ENCODE results near the gene FRAT1. TPM values are rescaled to one million over a fixed set of nuclear protein-coding genes. Genes with fewer than 3 reads are reported as not detected.

FRAT1 gene
- total and polyA plus RNA-seq, 2 of the 13 experiments (the other 11 are each of a cell fraction or from before 2014, with no cell fraction given): 1.7 to 2.3 TPM

DNA sequence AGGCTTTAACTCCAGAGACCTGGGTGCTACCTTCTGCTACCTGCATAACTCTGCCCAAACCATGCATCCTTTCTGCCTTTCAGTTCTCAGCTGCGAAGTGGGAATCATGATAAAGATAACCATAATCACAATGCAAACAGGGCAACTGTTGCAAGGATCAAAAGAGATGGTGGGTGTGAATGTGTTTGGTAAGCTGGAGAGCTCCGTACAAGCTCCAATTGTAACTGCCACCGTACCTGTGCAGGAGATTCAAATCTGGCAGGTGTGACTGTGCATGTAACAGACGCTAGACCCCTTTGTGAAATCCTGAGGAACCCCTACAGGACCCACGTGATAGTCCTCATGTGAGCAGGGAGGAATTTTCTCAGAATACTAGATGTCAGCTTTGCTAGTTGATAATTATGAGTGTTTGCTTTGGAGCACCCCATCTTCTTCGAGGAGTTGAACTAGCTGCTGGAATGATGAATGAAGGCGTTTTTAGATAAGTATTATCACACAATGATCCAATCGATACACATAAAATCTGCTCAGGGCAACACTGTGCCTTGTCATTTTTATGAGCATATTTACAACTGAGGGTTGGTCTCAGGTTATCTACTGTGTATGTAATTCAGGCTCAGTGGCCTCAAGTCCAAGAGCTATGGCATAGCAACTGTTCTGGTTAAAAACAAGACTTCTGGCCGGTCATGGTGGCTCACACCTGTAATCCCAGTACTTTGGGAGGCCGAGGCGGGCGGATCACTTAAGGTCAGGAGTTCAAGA is 30.9 kb downstream of the FRAT1 start:
- no peaks in the 10 kb centered on the region for H3K27me3 ChIP-seq (ENCODE audit: control insufficient read depth in 1 of 2, insufficient read depth in 2 of 2, low read length in 2 of 2)
- CTCF ChIA-PET (ENCODE audit: low intra/inter-chr PET ratio, low total read pairs): no interaction called here
- H4K20me1 ChIP-seq (ENCODE audit: insufficient read depth, low read length): no peaks in the 10 kb centered on the region
- H3K4me3 ChIP-seq (replicated peaks in 1 of 3; ENCODE audit: insufficient read depth in 1 of 3, low read depth in 2 of 3, low read length in 3 of 3): no peak overlapping the region
- WGBS (ENCODE audit: low lambda C conversion rate): 86% methylated on average over 11 of the region's 12 CpGs
- H3K9ac ChIP-seq (ENCODE audit: insufficient read depth, low read depth, low read length): no peak overlapping the region
- FAIRE-seq (no peak), DNase-seq (ENCODE audit: low spot score) (no peak), ATAC-seq (no peak)
- no peak overlapping the region for H3K4me2 ChIP-seq (ENCODE audit: low read depth, low read length)
- no peaks in the 10 kb centered on the region for H3K79me2 ChIP-seq (ENCODE audit: insufficient read depth, low read length)
- BruUV-seq (replicated peaks): no TSS peak
- peaks cover 17% of the 10 kb centered on the region; the same call in 1 of the 2 replicates for H3K4me1 ChIP-seq (ENCODE audit: insufficient read depth, low read length)
- H3K27ac ChIP-seq (ENCODE audit: extremely low read length, insufficient read depth, low read length): no peak overlapping the region
- intact Hi-C loops (cut with micrococcal nuclease; ENCODE audit: unreplicated experiment) (no loop called here), in situ Hi-C loops (cut with HindIII; ENCODE audit: extremely low pct_ligation_motif_present, low pct_unique_long_range_greater_than_20kb) (no loop called here)
- H2AFZ ChIP-seq (ENCODE audit: low read length): no peak overlapping the region
- H3K36me3 ChIP-seq (replicated peaks in 1 of 2; ENCODE audit: control insufficient read depth in 1 of 2, insufficient read depth in 2 of 2, low read length in 2 of 2): no peaks in the 10 kb centered on the region
- POLR2A ChIA-PET: interaction anchor here (1.3 kb wide), 1 partner anchor 22 kb away, joined by 3 read pairs; no protein-coding TSS in a partner anchor
- no peaks in the 10 kb centered on the region for H3K9me3 ChIP-seq (ENCODE audit: low read length)
- TF ChIP-seq ZNF34 (CRISPR knock-in tag; IDR thresholded peaks at IDR 0.05; ENCODE audit: borderline replicate concordance) (no peak), MXD4 (CRISPR knock-in tag; IDR thresholded peaks at IDR 0.05) (no peak), GATAD1 (CRISPR knock-in tag; IDR thresholded peaks at IDR 0.05) (no peak), GLI4 (CRISPR knock-in tag; IDR thresholded peaks at IDR 0.05; ENCODE audit: borderline replicate concordance) (no peak), ZFX (CRISPR knock-in tag; IDR thresholded peaks at IDR 0.05; ENCODE audit: low read depth) (no peak), ZNF329 (CRISPR knock-in tag; IDR thresholded peaks at IDR 0.05; ENCODE audit: low read depth) (no peak), SMYD3 (CRISPR knock-in tag; IDR thresholded peaks at IDR 0.05) (no peak), MED13 (CRISPR knock-in tag; IDR thresholded peaks at IDR 0.05) (no peak), IRX3 (CRISPR knock-in tag; IDR thresholded peaks at IDR 0.05; ENCODE audit: borderline replicate concordance, low read depth) (no peak), ZNF589 (CRISPR knock-in tag; conservative IDR thresholded peaks at IDR 0.05) (no peak), ZNF773 (CRISPR knock-in tag; IDR thresholded peaks at IDR 0.05; ENCODE audit: borderline replicate concordance) (no peak), ZNF292 (CRISPR knock-in tag; IDR thresholded peaks at IDR 0.05; ENCODE audit: borderline replicate concordance, low read depth) (no peak), IKZF1 (IDR thresholded peaks at IDR 0.05) (no peak), HIVEP1 (CRISPR knock-in tag; IDR thresholded peaks at IDR 0.05) (no peak)
- TF ChIP-seq, protein P1, sequence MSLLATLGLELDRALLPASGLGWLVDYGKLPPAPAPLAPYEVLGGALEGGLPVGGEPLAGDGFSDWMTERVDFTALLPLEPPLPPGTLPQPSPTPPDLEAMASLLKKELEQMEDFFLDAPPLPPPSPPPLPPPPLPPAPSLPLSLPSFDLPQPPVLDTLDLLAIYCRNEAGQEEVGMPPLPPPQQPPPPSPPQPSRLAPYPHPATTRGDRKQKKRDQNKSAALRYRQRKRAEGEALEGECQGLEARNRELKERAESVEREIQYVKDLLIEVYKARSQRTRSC (CRISPR knock-in tag; IDR thresholded peaks at IDR 0.05; ENCODE audit: low read depth): no peak
- TF ChIP-seq, protein P2, sequence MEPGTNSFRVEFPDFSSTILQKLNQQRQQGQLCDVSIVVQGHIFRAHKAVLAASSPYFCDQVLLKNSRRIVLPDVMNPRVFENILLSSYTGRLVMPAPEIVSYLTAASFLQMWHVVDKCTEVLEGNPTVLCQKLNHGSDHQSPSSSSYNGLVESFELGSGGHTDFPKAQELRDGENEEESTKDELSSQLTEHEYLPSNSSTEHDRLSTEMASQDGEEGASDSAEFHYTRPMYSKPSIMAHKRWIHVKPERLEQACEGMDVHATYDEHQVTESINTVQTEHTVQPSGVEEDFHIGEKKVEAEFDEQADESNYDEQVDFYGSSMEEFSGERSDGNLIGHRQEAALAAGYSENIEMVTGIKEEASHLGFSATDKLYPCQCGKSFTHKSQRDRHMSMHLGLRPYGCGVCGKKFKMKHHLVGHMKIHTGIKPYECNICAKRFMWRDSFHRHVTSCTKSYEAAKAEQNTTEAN (CRISPR knock-in tag; conservative IDR thresholded peaks at IDR 0.05): no peak
- TF ChIP-seq, protein P3, sequence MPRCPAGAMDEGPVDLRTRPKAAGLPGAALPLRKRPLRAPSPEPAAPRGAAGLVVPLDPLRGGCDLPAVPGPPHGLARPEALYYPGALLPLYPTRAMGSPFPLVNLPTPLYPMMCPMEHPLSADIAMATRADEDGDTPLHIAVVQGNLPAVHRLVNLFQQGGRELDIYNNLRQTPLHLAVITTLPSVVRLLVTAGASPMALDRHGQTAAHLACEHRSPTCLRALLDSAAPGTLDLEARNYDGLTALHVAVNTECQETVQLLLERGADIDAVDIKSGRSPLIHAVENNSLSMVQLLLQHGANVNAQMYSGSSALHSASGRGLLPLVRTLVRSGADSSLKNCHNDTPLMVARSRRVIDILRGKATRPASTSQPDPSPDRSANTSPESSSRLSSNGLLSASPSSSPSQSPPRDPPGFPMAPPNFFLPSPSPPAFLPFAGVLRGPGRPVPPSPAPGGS (CRISPR knock-in tag; IDR thresholded peaks at IDR 0.05): no peak
- TF ChIP-seq, protein P4, sequence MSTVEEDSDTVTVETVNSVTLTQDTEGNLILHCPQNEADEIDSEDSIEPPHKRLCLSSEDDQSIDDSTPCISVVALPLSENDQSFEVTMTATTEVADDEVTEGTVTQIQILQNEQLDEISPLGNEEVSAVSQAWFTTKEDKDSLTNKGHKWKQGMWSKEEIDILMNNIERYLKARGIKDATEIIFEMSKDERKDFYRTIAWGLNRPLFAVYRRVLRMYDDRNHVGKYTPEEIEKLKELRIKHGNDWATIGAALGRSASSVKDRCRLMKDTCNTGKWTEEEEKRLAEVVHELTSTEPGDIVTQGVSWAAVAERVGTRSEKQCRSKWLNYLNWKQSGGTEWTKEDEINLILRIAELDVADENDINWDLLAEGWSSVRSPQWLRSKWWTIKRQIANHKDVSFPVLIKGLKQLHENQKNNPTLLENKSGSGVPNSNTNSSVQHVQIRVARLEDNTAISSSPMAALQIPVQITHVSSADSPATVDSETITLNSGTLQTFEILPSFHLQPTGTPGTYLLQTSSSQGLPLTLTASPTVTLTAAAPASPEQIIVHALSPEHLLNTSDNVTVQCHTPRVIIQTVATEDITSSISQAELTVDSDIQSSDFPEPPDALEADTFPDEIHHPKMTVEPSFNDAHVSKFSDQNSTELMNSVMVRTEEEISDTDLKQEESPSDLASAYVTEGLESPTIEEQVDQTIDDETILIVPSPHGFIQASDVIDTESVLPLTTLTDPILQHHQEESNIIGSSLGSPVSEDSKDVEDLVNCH (CRISPR knock-in tag; IDR thresholded peaks at IDR 0.05): no peak

Data from HepG2 (cell line).